ENCODE measurements around the gene RAB7B.

- TF ChIP-seq, protein P1, sequence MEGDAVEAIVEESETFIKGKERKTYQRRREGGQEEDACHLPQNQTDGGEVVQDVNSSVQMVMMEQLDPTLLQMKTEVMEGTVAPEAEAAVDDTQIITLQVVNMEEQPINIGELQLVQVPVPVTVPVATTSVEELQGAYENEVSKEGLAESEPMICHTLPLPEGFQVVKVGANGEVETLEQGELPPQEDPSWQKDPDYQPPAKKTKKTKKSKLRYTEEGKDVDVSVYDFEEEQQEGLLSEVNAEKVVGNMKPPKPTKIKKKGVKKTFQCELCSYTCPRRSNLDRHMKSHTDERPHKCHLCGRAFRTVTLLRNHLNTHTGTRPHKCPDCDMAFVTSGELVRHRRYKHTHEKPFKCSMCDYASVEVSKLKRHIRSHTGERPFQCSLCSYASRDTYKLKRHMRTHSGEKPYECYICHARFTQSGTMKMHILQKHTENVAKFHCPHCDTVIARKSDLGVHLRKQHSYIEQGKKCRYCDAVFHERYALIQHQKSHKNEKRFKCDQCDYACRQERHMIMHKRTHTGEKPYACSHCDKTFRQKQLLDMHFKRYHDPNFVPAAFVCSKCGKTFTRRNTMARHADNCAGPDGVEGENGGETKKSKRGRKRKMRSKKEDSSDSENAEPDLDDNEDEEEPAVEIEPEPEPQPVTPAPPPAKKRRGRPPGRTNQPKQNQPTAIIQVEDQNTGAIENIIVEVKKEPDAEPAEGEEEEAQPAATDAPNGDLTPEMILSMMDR (IDR thresholded peaks at IDR 0.05; ENCODE audit: insufficient read depth, low read length, poor library complexity, severe bottlenecking): no peak
- no peak for TF ChIP-seq EZH2phosphoT487 (conservative IDR thresholded peaks at IDR 0.05; ENCODE audit: low read length)
These were observed 26.3 kb downstream of the RAB7B start for GRCh38 chr1:205976708-205977401.
